GM15510 (cell line): ENCODE results near the gene JAGN1.

Source experiments
- POLR2A ChIP-seq: IDR thresholded peaks from 3 replicates; pipeline ENCODE4 v1.6.1; 2011; ENCODE audit warnings: borderline replicate concordance; ENCODE audit not compliant: insufficient read length; ENCODE audit errors: extremely low read depth

The JAGN1 gene

GRCh38 chr3:9866639-9867038, 23.8 kb upstream of the JAGN1 start:
- no peak for TF ChIP-seq POLR2A

- no peak for TF ChIP-seq POLR2A
Observed at GRCh38 chr3:9867106-9867505, 23.3 kb upstream of the JAGN1 start.

GRCh38 chr3:9869955-9870354, 20.5 kb upstream of the JAGN1 start:
- no peak for TF ChIP-seq POLR2A

GRCh38 chr3:9870978-9871377, 19.4 kb upstream of the JAGN1 start:
- TF ChIP-seq POLR2A, result no peak

GRCh38 chr3:9875448-9875847, 15.0 kb upstream of the JAGN1 start:
- TF ChIP-seq POLR2A, result no peak

- no peak for TF ChIP-seq POLR2A
Observed at GRCh38 chr3:9876991-9877390, 13.4 kb upstream of the JAGN1 start.

- TF ChIP-seq POLR2A, result no peak
Observed at GRCh38 chr3:9878700-9879099, 11.7 kb upstream of the JAGN1 start.

GRCh38 chr3:9879830-9880549, 10.4 kb upstream of the JAGN1 start, which contains the start of gene CIDEC:
CIDEC (minus strand) TSS chr3:9880253; CDS start chr3:9878486, 1,767 bp downstream.
- no peak for TF ChIP-seq POLR2A

GRCh38 chr3:9881441-9881840, 9.0 kb upstream of the JAGN1 start:
- TF ChIP-seq POLR2A, result no peak

GRCh38 chr3:9883706-9884554, 6.5 kb upstream of the JAGN1 start:
- TF ChIP-seq POLR2A, result no peak

- no peak for TF ChIP-seq POLR2A
Observed at GRCh38 chr3:9884555-9885165, 5.8 kb upstream of the JAGN1 start.

- TF ChIP-seq POLR2A, result no peak
Observed at GRCh38 chr3:9886328-9886727, 4.1 kb upstream of the JAGN1 start.

- TF ChIP-seq POLR2A, result no peak
Observed at GRCh38 chr3:9887480-9887879, 2.9 kb upstream of the JAGN1 start.

GRCh38 chr3:9888540-9888939, 1.9 kb upstream of the JAGN1 start:
- TF ChIP-seq POLR2A, result no peak

- TF ChIP-seq POLR2A, result no peak
Observed at GRCh38 chr3:9889405-9889804, 1.0 kb upstream of the JAGN1 start.
